NCI-H82 treated with DMSO at 0.1 percent for 48 hours (cell line): ENCODE measurements around the gene FHAD1.
"Not testable (repeated sequence)": the region's sequence is repeated elsewhere in the genome, so short reads cannot be mapped to it uniquely, and the experiment has no call there.

ENCODE experiments used
- DNase-seq: peaks from one replicate; lab custom pipeline; 2025; ENCODE audit not compliant: unreplicated experiment; lab: John Stamatoyannopoulos, UW

FHAD1 gene

GRCh38 chr1:15362096-15362736, 115.2 kb downstream of the FHAD1 start:
- DNase-seq: no peak

- DNase-seq: no peak
Measured at GRCh38 chr1:15362737-15363128, 115.7 kb downstream of the FHAD1 start.

- DNase-seq: no peak
Measured at GRCh38 chr1:15364740-15365139, 117.7 kb downstream of the FHAD1 start.

GRCh38 chr1:15368888-15369287, 121.9 kb downstream of the FHAD1 start:
- DNase-seq: no peak

GRCh38 chr1:15370268-15370667, 123.2 kb downstream of the FHAD1 start:
- no peak for DNase-seq

- no peak for DNase-seq
Measured at GRCh38 chr1:15370781-15371520, 123.9 kb downstream of the FHAD1 start.

GRCh38 chr1:15371610-15372545, 124.9 kb downstream of the FHAD1 start:
- no peak for DNase-seq

GRCh38 chr1:15378729-15379128, 131.7 kb downstream of the FHAD1 start:
- DNase-seq: no peak

- DNase-seq: not testable (repeated sequence)
Measured at GRCh38 chr1:15379151-15379550, 132.1 kb downstream of the FHAD1 start.

GRCh38 chr1:15380601-15381508, 133.8 kb downstream of the FHAD1 start:
- no peak for DNase-seq

- no peak for DNase-seq
Measured at GRCh38 chr1:15381805-15382204, 134.8 kb downstream of the FHAD1 start.

- no peak for DNase-seq
Measured at GRCh38 chr1:15382601-15383518, 135.8 kb downstream of the FHAD1 start.

GRCh38 chr1:15383810-15384209, 136.8 kb downstream of the FHAD1 start:
- no peak for DNase-seq

- DNase-seq: no peak
Measured at GRCh38 chr1:15384301-15384901, 137.4 kb downstream of the FHAD1 start.

GRCh38 chr1:15385420-15385819, 138.4 kb downstream of the FHAD1 start:
- no peak for DNase-seq

GRCh38 chr1:15386164-15386749, 139.2 kb downstream of the FHAD1 start:
- no peak for DNase-seq

- DNase-seq: no peak
Measured at GRCh38 chr1:15388201-15388880, 141.3 kb downstream of the FHAD1 start.

- not testable (repeated sequence) for DNase-seq
Measured at GRCh38 chr1:15389828-15390227, 142.8 kb downstream of the FHAD1 start.
